ENCODE measurements around the gene GSG1L.

GSG1L gene

GRCh38 chr16:28063591-28064061 lies at the start of gene GSG1L:
Gene GSG1L (minus strand): TSS chr16:28063714. CDS start chr16:28063424, 290 bp downstream.
- no peak for DNase-seq

DNA sequence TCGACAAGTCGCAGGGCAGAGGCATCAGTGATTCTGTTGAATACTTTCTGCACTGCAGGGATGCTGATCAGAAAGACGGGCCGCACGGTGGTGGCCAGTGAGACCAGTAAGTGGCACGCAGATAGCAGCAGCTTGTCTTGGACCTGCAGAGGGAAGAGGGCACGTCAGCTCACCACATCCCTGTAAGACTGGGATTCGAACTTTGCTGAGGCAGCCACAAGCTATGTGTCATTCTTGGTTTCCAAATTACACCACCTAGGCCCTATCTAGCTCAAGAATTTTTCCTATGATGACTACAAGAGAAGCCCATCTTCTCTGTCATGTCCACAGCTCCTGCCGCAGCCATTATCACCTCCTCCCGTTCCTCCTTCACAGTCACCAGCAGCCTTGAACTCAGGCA lies 49.4 kb upstream of the GSG1L start:
- DNase-seq = no peak

- no peak for DNase-seq
Measured at GRCh38 chr16:28110977-28111376, 47.5 kb upstream of the GSG1L start.

DNA sequence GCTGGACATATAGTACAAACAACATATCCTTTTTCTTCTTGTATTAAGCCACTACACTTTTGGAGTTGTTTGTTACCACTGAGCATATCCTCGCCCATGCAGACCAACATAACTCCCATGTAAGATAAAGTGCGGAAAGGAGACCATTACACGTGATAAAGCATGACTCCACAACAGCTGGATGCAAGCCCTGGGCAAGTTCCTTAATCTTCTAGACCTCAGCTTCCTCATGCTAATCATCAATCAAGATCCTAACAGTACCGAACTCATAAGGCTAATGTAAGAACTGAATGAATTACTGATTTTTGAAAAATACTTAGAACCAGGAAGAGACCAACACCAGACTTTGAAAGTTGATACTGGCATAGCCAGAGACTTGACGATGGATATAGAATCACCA lies 47.0 kb upstream of the GSG1L start:
- DNase-seq = no peak

DNA sequence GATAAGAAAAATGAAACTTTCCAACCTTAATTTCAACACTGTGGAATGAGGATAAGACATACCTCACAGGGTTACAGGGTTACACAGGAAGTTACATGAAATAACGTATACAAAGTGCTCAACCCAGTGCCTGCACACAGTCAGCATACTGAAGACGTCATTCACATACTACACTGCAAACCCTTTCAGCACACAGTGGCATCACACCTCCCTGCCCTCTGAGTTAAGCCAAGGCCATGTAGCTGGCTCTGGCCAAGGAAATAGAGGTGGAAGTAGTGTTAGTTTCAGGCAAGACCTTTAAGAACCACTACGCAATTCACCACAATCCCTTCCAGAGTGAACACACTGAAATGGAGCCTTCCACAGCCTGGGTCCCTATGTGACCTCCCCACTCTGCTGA lies 46.6 kb upstream of the GSG1L start:
- DNase-seq = no peak

GRCh38 chr16:28108590-28109247 lies 45.2 kb upstream of the GSG1L start:
- DNase-seq = no peak

- no peak for DNase-seq
Measured at GRCh38 chr16:28107232-28107631, 43.7 kb upstream of the GSG1L start.

DNA sequence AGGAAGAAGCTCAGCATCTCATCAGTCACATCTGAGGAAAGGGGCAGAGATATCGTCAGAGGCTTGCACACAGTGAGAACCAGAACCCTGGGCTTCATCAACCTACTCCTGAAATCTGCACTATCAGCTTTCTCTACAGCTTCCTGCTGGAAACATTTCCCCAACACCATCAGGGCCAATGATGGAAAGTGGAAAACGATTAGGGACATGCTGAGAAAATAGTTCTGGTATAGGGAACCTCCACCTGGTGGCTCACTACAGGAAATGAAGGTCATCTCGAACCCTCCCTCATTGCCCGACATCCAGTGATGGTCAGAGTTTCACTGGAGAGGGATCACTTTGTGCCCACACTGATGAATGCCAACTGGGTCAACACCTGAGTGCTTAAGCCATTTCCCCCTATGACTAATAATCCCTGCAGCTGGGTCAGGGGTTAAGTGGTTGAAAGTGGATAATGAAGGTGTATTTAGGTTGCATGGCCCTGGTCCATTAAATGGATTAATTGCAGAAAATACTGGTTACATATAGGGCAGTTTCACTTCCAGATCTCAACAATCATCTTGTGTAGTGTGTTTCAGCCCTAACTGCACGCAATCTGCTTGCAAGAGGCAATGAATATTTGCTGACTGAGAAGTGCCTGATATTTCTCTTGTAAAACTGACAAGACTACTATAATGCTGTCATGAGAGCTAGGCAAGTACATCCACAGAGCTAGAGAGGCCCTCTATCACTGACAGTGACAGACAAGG lies 43.1 kb upstream of the GSG1L start:
- no peak for DNase-seq

GRCh38 chr16:28105954-28106353 lies 42.4 kb upstream of the GSG1L start:
- no peak for DNase-seq

GRCh38 chr16:28105297-28105696 lies 41.8 kb upstream of the GSG1L start:
- no peak for DNase-seq

GRCh38 chr16:28104404-28104803 lies 40.9 kb upstream of the GSG1L start:
- no peak for DNase-seq

DNA sequence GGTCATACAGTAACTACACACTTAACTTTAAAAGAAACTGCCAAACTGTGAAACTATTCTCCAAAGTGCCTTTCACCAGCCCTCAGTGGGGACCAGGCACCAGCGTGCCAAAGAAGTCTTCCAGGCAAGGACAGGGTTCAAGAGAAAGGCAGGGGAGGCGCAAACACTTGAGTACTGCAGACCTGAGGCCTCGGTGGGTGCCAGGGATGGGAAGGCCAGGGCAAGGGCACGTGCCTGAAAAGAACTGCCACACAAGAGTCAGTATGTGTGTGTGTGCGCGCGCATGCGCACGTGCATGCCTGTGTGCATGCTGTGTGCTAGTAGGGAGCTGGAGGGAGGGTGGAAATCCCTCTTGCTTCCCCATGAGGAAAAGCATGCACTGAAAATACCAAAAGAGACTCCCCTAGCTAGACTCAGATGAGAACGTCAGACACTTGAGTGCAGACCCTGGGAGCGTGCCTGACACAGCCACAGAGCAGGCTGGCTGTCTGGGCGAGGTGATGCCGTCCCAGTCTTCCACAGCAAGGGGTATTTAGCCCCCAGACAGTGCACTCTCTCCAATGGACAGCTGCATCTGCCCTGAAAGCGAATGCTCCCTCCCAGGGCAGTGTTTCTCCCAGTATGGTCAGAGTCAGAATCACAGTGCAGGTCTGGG lies 40.1 kb upstream of the GSG1L start:
- DNase-seq = no peak

GRCh38 chr16:28101533-28101890 lies 38.0 kb upstream of the GSG1L start:
- no peak for DNase-seq

- DNase-seq = no peak
Measured at GRCh38 chr16:28100810-28101532, 37.5 kb upstream of the GSG1L start.

- no peak for DNase-seq
Measured at GRCh38 chr16:28098959-28099945, 35.7 kb upstream of the GSG1L start.

- no peak for DNase-seq
Measured at GRCh38 chr16:28098171-28098958, 34.9 kb upstream of the GSG1L start.

DNA sequence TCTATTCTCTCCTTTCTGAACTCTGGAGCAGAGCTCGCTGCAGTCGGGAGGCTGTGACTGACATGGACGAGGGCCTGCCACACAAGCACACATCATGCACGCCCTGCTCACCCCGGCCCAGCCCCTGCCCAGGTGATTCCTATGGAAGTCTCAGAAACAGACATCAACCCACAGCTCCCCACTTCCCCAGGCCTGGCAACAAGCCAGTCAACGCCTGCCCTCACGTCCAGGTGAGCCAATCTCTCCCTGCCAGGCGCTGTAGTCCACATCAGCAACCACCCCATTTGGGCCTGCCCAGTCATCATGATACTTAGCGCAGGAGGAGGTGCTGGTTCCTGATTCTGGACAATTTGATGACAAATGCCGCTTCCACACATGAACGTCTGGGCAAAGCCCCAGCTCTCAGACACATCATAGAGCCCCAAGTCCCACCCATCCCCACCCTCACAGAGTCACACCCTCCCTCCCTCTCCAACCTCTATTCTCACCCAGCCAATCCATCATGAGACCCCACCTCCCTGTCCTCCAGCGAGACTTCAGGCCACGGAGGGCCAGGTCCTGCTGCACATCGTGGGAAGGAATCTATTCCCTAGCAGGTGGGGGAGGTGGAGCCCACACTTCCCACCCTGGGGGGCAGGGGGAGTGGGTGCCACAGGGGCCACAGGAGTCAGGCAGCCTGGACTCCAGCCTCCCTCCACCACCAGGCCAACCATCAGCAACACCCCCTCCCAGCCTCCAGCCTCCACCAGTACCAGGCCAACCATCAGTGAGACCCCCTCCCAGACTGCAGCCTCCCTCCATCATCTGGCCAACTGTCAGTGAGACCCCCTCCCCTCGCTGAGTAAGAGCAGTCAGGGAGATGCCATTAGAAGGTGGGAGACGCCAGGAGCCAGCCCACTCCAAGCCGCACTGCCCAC lies 33.7 kb upstream of the GSG1L start:
- DNase-seq = no peak

- no peak for DNase-seq
Measured at GRCh38 chr16:28093385-28093725, 29.8 kb upstream of the GSG1L start.

- no peak for DNase-seq
Measured at GRCh38 chr16:28092721-28093384, 29.3 kb upstream of the GSG1L start.

- no peak for DNase-seq
Measured at GRCh38 chr16:28091656-28092055, 28.1 kb upstream of the GSG1L start.

All from NCI-H1048 (cell line).